Hypothalamus (tissue), 51 donors: ENCODE data around the gene GCHFR.

Experiments used
- DNase-seq, 51 donors: peaks; one replicate each; lab custom pipeline; 2025; lab: John Stamatoyannopoulos, UW

Gene GCHFR

DNA sequence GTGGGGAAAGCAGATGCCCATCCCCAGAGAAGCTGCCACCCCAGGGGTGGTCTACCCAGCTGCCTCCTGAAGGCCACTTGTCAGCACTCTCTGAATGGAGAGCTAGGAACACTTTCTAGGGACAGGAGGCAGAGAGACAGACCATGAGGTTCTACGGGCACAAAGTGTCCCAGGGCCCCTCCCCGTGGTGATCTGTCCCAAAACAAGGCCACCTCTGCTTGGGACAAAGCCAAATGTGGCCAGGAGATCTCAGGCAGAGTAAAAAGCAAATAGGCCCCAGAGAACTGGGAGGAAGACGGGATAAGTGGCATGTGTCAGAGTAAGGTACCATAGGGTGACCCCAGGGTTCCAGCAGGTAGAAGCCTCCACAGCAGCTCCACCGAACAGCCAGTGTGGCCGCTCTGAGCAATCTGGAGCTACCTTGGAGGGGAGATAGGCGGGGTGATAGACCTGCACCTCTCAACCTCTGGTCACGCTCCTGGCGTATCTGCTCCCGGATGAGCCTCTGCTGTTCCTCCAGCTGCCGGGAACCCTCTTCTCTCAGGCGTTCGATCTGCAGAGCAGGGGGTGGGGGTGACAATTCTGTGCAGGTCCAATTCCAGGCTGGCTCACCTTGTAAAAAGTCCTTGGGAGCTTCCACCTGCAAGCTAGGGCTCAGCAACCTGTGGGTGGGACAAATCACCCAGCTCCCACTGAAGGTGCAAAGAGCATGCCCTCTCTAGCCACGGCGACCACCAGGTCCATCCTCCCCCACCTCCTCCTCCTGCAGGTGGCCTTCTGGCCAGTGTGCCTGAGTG, 12.1 kb downstream of the GCHFR start:
- no peak for DNase-seq

DNA sequence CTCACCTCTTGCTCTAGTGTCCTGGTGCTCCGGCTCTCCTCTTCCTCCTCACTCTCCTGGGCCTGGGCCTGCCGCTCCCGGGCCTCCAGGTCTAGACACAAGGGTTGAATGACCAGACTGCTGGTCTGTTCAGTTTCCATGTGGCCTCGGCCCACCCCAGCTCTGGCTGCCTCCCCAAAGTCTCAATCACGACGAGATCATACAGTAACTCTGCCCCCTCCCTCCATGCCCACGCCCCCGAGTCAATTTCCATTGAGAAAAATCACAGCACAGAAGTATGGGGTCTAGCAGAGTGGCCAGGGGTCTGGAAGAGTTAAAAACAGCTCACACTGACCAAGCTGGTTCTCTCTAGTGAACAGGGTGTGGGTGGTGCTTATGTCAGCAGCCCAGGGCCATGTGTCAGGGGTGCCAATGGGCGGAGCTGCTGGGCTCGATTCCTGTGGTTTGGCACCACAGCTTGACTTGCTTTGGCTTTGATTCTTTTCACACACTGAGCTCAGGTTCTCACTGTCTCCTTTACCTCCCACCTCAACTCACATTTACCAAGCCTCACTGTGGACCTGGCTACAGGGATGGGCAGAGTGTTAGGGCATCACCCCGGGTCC, 12.8 kb downstream of the GCHFR start:
- DNase-seq = no peak

DNA sequence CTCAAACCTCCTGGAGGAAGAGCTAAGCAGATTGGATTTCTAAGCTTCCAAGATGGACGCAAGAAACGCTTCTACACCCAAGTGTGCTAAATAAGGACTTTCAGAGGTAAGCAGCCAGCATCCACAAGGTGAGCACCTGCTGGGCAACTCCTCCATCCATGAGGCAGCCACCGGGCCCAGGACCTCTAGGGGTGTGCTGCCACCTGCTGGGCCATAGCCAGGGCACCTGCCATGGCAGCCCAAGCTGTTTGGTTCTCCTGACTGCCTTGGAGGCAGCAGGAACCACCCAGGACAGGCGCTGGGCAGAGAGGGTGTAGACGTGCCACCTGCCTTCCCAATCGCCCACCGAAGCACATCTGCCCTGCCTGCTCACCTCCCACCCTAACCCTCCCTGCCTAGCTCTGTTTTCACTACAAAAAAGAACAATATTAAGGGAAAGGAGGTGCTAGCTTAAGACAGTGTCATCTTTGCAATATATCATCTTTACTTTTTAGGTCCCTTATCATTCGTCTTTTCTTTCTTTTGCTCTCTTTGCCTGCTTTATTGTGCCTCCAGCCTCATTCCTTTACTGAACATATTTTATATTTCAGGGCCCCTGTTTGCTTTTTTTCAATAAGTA, 18.9 kb downstream of the GCHFR start:
- DNase-seq = peak in 4 of 51 donors; percentile 7 to 26 (median 13)

DNA sequence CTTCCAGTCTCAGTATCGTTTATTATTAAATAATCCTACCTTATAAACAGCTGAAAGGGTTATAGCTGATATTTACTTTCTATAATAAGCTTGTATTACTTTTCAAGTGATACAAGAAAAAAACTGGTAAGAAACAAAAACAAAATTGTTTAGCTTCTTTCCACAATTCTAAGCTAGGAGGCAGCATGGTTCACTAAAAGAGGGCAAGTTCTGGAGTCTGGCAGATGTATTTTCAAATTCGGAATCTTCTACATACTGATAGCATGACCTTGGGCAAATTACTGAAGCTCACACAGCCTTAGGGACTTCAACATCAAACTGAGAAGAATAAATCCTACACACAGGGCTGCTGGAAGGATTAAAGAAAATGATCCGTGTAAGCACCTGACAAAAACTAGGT, 21.3 kb downstream of the GCHFR start:
- DNase-seq = no peak

DNA sequence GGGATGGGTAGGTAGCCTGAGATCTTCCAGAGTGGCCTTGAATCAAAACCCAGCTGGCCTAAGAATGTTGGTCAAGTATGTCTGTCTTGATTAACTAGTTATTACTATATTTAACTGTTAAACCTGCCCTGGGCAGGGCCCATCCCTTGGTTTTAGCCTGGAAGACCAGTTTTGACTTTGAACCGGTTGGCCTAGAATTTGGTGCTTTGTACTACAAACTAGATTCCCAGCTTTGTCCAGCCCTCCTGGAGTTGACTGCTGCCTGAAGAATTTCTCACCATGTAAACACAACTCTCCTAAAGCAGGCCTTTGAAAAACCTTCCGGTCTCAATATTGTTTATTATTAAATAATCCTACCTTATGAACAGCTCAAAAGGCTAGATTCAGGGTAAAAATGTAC, 21.9 kb downstream of the GCHFR start:
- DNase-seq = no peak

DNA sequence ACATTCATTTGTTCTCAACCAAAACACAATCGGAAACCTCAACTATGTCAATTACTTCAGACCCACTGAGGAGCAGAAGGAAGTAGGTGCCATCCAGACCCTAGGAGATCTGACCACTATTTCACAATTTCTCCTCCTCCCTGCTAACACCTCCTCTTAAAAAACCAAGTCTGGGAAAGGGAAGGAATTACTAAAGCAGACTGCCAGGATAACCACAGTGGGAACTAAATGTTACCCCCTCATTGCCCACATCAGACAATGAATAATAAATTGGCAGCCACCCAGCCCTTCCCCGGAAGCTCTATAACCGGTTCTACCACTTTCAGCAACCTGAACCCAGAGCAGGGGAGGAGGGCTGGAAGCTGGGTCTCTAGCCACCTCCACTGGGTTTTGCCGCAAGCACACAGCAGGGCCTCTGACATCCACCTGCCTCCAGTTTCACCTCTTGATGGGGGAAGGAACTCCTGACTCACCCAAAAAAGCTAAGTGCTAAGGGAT, 23.5 kb downstream of the GCHFR start:
- DNase-seq = peak in 1 of 51 donors; percentile 11

DNA sequence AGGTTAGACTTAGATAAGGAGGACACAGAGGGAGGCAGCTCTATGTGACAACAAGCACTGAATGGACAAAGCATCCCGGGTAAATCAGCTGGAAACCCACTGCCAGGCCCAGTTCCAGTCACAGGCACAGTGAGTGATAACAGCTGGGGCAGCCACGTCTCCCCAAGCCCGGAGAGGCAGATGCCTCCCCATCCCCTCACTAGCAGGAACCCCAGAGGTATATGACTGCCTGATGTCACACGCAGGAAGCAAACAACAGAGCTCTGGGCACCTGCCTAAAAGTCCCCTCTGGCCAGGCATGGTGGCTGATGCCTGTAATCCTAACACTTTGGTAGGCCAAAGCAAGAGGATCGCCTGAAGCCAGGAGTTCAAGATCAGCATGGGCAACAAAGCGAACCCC, 24.1 kb downstream of the GCHFR start:
- DNase-seq = no peak

DNA sequence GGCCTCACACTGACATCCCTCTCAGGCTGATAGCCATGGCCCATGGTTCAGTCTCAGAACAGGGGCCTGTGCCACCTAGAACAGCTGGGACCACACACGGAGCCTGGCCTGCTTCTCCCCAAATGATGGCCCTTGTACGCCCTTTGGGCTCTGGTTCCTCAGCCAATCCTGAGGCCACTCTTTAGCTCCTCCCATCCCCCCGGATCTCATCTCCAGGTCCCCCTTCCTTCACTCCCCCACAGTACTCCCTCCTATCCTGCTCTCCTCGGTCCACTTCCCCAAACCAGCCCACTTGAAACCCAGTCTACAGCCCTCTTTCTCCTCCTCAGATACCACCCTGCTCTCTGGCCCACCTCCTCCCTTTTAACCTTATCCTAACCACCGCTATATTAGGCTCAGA, 25.3 kb downstream of the GCHFR start:
- no peak for DNase-seq

DNA sequence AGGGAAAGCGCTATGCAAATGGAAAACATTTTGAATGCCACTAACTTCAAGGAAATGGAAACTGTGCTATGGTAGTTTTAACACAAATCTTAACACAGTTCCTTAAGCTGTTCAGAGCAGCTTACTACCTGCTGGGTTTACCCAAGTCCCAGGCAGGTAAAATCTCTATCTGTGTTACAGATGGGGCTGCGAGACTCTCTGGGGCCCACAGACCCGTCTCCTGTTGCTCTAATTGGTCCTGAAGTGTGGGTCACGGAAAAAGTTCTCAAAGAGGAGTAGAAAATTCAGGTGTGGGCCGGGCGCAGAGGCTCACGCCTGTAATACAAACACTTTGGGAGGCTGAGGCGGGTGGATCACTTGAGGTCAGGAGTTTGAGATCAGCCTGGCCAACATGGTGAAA, 26.1 kb downstream of the GCHFR start:
- DNase-seq = no peak

DNA sequence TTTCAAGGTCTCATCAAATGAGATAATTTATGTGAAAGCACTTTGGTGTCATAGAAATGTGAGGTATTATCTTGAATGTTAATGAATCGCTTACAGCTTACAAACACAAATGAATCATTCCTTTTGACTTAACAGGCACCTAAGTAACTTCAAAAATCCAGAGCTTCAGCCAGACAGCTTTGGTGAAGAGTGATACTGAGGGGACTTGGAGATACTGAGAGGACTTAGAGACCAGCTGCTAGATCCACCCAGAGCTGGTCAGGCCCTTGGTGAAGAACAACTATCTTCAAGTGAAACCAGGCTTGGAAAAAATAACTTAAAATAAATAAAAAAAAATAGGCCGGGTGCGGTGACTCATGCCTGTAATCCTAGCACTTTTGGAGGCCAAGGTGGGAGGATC, 26.9 kb downstream of the GCHFR start:
- DNase-seq = no peak

DNA sequence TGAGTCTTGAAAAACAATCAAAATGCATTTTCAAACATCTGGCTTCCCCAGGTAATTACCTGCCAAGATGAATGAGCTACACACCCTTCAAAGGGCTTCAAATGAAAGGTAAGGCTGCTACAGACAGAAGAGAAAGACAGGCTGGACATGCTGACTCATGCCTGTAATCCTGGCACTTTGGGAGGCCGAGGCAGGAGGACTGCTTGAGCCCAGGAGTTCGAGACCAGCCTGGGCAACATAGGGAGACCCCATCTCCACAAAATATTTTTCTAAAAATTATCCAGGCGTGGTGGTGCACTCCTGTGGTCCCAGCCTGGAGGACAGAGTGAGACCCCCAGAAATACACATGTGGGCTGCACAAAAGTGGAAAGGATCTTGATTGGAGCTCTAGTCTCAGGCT, 28.5 kb downstream of the GCHFR start:
- no peak for DNase-seq

DNA sequence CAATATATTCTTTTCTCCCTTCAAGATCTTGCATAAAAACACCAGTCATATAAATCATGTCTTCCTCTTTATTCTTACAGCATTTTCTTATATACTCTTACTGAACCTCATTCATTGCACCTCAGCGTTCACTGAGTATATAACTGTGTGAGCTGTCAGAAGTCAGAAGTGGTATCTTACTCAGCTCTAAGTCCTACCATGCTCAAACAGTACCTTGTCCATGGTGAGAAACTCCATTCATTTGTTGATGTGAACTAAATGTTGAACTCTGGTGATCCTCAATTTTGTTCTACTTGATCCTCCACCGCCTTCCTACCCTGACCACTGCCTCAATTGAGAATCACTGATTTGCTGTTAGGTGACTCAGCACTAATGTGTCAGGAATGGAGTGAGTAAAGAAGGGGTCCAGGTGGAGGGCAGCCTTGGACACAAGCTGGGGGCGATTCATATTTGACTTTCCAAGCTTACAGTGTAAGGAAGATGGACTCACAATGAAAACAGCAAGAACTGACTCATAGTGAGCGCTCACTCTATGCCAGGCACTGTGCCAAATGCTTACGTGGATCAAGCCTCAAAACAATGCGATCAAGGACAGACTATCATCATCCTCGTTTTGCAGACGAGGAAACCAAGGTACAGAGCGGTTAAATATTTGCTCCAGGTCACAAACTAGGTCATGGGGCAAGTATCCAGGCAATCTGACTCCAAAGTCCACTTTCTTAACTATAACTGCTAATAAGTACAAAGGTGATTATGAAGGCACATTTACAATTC, 29.5 kb downstream of the GCHFR start:
- DNase-seq = peak in 1 of 51 donors; percentile 8

DNA sequence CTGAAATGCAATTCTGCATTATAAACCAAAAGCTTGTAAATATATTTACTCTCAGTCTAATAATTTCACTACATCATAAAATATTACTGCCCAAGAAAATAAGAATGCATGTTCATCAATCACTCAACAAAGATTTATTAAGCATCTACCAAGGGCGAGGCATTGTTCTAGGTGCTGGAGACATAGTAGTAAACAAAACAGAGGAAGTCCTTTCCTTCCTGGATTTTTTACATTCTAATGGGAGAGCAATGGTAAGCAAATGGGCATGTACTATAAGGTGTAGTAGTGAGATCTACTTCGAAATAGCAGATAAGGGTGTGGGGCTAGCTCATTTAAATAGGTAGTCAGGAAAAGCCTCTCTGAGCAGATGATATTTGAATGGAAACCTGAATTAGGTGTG, 32.2 kb downstream of the GCHFR start:
- DNase-seq = no peak

DNA sequence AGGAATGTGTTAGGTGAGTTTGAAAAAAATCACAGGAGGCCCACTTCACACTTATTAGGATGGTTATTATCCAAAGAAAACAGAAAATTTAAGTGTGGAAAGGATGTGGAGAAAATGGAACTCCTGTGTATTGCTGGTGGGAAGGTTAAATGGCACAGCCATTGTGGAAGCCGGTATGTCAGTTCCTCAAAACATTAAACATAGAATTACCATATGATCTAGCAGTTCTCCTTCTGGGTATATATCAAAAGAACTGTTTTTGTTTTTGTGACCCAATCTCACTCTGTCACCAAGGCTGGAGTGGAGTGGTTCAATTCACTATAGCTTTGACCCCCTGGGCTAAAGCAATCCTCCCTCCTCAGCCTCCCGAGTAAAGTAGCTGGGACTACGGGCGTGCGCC, 32.6 kb downstream of the GCHFR start:
- DNase-seq = no peak

DNA sequence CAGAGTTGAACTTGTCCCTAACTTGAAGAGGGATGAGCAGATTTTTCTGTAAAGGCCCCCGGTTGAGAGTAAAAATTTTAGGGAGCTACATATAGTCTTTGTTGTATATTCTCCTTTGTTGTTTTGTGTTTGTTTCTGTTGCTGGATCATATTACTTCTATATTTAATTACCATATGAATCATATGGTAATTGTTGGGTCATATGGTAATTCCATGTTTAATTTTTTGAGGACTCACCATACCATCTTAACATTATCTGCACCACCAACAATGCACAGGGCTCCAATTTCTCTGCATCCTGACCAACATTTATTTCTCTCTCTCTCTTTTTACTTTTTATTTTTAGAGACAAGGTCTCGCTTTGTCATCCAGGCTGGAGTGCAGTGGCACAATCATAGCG, 35.7 kb downstream of the GCHFR start:
- no peak for DNase-seq

DNA sequence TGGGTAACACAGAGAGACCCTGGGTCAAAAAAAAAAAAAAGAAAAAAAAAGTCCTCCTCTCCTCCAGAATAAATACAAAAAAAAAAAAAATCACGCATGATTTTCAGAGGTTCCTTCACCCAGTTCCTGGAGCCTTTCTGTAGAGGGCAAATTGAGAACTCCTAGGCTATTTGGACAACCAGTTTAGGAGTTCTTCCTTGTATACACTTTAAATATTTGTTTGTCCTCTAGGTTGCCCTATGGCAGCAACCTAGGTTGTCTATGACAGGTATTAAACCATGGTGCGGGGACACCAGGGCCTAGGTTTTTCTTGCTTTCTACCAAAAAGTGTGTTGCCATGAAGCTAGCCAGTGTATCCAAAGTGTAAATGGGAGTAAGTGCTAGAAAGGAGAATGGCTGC, 39.2 kb downstream of the GCHFR start:
- no peak for DNase-seq

DNA sequence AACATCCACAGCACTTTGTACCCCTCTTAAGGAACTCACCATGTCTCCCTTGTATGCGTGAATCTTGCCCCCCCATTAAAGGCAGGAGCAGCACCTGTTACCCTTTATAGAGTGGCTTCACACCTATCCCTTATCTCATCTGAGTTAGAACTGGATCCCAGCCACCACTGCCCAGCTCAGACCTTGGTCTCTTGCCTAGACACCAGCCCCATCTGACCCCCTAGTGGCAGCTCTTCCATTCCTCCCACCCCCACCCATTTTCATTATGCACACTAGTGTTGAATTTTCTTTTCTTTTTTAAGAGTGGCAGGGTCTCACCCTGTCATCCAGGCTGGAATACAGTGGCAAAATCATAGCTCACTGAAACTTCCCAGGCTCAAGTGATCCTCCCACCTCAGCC, 39.8 kb downstream of the GCHFR start:
- DNase-seq = no peak

DNA sequence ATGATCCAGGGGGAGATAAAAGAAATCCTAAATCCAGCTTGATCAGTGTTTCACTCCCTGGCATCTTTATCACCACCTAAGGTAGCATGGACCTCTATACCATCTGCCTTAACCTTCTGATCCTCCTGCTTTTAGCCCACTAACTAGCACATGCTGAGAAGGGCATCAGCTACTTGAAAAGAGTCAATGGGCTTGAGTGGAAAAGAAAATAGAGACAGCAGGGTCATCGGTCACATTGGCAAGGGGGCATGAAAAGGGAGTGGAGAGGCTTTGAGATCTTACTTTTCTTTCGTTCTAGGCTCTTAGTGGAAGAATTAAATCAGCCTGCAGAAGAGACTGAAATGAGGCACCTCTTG, 42.8 kb downstream of the GCHFR start:
- no peak for DNase-seq

DNA sequence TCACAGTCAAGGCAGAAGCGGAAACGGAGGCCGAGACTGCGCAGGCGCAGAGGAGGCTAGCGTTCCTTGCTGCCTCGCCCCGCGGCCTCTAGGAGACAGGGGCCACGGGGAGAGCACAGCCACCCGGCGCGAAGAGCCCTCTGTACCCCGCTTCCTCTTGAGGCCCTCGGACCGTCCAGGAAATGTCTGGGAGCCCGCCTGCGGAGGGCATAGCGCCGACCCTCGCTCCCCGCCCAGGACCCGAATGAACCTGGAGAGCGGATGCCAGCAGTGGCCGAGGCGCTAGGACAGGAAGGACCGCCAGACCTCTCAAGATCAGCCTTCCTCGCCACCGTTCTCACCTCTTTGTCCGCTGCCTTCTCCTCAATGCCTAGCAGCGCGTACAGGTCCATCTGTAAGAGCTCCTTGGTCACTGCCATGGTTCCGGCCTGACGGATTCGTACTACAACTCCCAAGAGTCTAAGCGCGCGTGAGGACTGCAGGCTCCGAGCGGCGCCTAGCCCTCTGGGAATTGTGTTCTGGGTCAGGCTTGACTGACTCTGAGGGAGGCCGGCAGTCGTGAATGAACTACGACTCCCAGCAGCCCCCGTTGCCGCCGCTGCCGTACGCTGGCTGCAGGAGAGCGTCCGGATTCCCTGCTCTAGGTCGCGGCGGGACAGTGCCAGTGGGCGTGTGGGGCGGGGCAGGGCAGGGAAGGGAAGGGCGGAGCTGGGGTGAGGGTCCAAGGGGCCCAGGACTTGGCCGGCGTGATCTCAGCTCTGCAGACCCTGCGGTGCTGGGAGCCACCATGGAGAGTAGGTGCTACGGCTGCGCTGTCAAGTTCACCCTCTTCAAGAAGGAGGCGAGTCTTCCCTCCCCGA, 43.4 kb downstream of the GCHFR start, which contains the start of the genes DNAJC17 and ZFYVE19:
Gene DNAJC17, minus strand, starts transcription at position 446 of the 860 bp plus-strand sequence. Its CDS starts 27 bp downstream, at position 419.
Gene ZFYVE19, plus strand, starts transcription at position 62 of the 860 bp plus-strand sequence. Its CDS starts 501 bp downstream, at position 563.
- peak; percentile 76 to 99 (median 96) for DNase-seq

DNA sequence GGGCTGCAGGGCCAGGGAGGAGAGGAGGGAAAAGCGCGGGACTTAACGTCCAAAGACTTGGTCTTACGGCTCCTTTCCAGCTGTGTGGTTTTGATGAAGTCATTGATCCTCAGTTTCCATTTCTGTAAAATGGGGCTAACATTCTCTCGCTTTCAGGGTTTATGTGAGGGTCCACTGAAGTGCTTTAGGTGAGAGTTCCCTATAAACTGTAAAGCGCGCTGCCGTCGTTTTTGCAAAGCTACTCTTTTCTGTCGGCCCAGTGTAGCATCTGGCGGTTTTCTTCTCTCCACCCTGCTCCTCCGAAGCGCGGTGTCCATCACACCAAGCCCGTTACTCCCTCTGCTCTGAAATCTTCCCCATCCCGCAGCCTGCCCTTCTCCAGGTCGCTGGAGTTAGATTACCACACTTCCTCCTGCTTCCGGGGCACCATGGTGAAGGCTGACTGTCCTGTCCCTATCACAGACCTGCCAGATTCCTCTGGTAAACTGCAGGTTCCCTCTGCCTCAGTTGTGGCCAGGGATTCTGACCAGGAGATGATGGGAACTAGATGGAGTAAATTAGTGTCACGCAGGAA, 44.1 kb downstream of the GCHFR start:
- no peak for DNase-seq
